DMS153 (cell line): ENCODE results near the gene TFEB.
"Not testable (repeated sequence)": the region's sequence is repeated elsewhere in the genome, so short reads cannot be mapped to it uniquely, and the experiment has no call there.

ENCODE experiments used
- DNase-seq: peaks from one replicate; lab custom pipeline; 2025; lab: John Stamatoyannopoulos, UW

The TFEB gene

DNA sequence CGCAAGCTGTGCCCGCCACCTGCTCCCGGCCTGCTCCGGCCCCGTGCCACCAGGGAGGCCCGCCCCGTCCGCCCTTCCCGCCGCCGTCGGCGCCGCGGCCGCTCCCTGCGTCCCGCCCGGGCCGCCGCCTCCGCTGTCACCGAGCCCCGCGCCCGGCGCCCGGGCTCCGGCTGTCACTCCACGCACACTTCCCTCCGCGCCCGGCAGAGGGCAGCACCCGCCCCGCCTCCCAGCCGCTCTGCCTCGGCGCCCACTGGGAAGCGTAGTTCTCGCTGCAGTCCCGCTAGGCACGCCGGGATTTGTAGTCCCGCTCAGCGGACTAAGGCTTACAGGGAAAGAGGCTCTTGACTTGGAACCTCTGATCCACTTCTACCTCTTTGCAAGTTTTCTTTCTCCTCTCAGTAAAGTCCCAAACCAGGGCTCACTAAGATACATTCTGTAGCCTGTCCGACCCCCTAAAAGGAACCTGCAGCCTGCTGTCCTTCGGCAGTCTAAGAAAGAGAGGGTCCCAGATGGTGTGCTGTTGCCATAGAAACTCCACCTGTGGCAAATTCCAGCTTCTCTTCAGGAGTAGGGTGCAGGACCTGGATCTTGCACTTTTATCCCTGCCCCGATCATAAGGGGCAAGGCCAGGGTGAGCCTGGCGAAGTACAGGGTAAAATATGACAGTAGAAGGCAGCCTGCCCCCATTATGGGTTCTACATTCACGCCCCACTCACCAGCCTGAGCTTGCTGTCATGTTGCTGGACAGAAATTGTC is at the start of gene TFEB:
Gene TFEB (minus strand): TSS at position 182 of the 759 bp plus-strand sequence. CDS start 44,395 bp downstream, outside the sequence.
- DNase-seq = peak; percentile 86

GRCh38 chr6:41784581-41785171 is 49.3 kb upstream of the TFEB start:
- DNase-seq = no peak

DNA sequence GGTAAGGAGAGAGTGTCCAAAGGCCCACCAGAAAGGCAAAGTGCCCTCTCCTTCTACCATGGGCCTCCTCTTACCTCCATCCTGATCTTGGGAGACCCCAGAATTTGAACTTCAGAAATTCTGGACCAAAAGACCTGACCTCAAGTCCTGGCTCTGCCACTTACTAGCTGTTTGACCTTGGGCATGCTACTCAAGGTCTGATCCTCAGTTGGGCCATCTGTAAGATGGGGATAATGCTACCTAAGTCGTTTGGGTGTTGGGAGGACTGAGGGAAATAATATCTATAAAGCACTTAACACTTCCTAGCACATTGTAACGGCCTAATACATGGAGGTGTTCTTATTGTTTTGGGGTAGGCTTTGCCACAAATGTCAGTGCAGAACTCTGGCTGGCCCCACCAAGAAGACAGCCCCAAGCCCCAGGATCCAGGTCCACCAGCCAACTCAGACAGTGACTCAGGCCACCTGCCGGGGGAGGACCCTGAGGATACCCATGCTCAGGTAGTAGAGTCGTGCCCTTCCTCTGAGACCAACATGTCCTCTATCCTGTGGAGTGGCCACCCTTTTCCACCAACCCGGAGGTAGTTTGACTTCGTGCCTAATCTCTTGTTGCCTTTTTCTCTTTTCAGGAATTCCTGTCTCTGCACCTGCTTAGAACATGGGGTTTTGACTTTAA is 47.8 kb upstream of the TFEB start:
- no peak for DNase-seq

DNA sequence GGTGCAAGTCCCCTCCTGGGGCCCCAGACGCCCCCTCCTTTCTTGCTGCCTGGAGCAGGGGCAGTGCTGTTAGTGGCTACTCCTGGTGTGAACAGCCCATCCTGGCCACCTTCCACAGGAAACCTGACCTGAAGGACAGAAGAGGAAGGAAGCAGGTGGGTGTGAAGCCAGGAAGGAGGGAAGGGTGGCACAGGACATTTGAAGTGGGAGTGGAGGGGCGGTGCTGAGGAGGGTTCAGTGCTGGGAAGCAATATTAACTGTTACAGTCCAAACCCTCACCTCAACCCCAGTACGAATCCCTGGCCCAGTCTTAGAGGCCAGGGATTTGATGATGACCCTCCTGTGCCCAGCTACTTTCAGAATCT is 45.9 kb upstream of the TFEB start:
- DNase-seq = no peak

DNA sequence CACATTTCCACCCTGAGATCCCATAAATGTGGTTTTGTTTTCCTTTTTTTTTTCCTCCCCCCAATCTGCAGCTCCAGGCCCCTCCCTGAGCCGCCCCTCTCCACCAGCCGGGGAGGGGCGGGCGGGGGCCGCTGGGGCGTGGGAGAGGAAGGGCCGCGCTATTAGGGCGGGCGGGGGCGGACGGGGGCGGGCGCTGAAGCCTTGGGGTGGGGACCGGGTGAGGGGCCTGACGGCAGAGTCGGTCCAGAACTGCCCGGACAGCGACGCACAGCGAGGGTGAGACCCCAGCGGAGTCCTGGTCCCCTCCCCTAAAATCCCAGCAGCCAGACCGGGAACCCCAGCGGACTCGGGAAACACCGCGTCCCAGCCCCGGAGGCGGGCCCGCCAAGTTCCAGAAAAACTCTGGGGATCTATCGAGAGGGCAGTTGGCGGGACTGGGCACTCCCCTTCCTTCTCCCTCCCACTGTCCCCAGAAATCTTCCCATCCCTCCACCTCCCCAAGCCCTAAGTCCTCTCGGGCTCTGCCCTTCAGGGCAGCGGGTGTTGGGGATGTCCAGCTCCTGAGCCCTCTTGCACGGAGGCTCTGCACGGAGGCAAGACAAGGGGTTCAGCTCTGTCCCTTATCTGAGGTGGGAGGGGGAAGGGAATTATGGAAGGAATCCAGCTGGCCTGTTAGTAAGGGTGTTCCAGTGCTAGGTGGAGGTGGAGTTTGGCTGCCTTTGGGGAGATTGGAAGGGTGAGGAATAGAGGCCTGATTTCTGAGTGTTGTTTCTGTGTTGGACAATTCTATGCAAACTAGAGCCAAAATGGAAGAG is 45.4 kb upstream of the TFEB start, which contains the start of gene PRICKLE4:
Gene PRICKLE4 (plus strand): TSS at position 232 of the 815 bp plus-strand sequence. CDS start 2,692 bp downstream, outside the sequence.
- no peak for DNase-seq

DNA sequence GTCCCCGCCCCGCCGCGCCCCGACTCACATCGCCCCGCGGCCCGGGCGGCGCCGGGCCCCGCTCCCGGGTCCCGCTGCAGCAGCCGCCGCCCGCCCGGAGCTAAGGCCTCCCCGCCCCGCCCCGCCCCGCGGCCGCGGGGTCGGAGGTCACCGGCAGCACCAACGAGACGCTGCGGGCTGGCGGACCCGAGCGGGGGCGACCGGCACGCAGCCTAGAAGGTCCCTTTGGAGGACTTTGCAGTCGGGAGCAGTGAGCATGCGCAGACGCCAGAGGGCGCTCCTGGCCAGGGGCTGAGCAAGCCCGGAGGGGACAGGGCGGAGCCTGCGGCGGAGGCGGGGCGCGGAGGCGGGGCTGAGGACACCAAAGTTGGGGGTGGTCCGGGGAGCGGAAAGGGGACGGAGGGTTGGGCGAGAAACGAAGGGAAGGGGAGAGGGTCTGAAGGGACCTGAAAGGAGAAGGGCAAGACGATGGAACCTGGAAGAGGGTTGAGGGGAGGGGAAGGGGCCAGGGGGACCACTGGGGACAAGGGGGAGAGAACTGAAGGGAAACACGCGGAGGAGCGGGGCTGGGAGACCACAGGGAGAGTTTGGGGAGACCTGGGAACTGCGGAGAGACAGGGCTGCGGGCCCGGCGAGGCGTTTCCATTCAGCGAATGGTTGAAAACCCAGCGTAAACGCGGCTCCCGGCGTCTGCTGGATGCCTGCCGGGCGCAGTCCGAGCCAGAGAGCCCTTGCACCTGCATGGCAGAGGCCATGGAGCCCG is 44.6 kb upstream of the TFEB start, which contains the start of gene FRS3:
Gene FRS3 (minus strand): TSS at position 113 of the 763 bp plus-strand sequence. CDS start 2,913 bp downstream, outside the sequence.
- peak; percentile 86 for DNase-seq

DNA sequence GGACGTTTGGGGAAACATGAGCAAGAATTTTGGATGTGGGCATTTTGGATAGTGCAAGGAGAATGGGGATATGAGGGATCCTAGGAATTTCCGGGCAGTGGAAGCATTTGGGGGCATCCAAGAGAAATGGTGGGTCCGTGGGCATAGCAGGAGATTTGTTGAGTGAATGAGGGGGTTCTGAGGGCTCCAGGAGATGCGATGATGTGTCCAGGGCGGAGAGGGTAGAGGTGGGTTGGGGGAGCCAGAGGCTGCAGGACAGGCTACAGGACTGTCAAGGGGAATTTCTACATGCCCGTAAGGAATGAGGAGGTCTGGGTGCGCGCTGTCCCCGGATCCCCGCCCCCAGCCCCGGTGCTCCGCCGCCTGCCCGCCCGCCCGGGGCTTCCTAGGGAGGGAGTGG is 43.9 kb upstream of the TFEB start:
- no peak for DNase-seq

DNA sequence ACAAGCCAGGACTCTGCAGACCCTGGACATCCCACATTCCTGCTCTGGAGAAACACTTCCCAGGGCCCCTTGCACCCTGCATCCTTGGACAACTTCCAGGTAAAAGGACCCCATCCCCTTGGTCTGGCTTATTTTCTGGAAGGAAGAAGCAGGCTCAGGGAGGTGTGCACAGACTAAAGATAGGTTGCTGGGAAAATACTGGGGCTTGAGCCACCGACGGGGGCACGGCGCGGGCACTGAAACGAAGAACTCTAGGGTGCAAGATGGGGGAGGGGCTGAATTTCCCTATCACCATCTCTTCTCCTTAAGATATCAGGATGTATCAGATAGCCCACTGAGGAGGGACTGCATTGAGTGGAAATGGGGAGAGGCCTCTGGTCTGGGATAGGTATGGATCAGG is 43.5 kb upstream of the TFEB start:
- no peak for DNase-seq

DNA sequence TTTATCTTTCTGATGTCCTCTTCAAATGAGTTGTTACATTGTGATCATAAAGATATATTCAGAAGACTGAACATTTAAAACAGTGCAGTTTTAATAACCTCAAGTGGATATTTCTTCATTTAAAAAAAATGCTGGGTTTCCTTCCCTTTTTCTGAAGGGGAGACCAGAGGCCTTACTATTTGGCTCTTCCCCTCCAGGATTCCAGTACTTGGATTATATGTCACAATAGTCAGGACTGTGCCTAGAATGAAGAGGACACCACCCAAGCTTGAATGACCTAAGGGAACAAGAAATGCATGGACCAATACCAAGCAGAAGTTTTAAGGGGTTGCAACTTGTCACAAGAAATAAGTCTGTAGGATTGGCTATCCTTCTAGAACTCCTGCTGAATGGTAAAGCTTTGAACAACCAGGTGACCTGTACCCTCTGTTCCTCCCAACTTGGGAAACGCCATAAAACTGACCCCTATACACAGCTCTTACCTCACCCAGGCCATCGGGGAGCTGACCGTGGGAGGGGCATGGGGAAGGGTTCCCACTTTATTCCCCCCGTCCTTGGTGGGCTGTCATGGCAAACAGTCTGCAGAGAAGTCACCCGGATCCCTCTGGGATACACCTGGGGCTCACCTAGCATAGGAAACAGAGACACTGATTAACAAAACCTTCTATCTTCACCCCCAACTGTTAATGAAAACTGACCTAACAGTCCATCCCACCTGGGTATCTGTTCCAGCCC is 42.3 kb upstream of the TFEB start:
- DNase-seq = no peak

- no peak for DNase-seq
These were observed 40.0 kb upstream of the TFEB start for GRCh38 chr6:41775293-41775882.

DNA sequence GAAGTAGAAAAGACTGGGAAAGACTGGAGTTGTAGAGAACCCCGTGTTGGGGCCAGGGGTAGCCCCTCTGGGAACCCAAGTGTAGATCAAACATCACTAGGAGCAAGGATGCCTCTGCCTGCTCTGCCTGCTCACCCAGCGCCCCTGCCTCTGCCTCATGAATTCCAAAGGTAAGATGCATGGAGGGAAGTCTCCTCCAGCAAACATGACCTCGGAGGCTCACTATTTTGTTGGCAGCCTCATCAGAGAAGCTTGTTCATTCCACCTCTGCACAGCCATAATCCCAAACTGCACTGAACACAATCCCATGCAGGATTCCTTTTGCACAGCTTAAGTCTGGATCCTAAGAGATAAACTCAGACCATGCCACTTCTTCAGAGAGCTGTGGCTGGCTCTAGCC is 39.4 kb upstream of the TFEB start:
- no peak for DNase-seq

- no peak for DNase-seq
These were observed 35.9 kb upstream of the TFEB start for GRCh38 chr6:41771058-41771983.

DNA sequence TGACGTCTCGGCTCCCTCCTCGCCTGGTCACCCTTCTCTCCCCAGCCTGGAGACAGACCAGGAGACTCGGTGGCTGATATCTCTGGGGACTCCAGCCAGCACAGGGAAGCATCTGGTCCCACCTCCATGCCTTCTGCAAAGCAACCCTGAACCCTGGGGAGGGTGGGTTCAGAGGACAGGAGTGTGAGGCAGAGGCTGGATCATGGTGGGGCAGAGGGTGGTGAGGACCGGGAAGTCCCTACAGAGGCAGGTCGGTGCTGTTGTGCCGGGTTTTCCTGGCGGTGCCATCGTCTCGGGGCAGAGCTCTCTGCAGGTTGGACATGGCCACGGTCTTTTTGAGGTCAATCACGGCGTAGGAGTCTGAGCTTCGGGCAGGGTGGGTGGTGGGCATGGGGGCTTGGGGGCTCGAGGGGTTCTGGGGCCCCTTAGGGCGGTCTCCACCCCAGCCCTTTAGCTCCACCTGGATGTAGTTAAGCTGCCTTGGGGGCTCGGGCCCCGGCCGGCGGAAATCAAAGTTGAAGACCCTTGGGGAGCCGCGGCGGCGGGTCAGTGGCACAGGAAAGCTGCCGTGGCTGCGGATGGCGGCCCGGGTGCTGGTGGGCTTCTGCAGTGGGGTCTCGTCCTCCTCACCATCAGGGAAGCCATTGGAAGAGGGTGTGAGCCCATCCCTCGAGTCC is 35.1 kb upstream of the TFEB start:
- DNase-seq = no peak

DNA sequence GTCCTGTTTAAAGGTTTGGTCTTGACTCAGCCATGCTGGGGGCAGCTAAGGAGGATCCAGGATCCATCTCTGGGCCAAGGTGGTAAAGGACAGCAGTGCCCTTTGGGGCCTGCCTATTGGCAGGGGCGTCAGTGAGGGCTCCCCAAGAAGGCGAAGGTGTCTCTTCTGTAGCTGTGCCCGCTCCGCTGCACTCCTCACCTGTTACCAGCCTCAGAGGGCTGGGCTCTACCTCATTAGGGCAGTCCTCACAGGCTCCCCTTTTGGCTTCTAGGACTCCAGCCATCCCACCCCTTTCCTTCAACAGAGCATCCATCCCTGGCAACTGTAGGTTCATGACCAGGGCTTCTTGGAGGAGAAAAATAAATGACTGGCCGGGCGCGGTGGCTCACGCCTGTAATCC is 34.0 kb upstream of the TFEB start:
- no peak for DNase-seq

DNA sequence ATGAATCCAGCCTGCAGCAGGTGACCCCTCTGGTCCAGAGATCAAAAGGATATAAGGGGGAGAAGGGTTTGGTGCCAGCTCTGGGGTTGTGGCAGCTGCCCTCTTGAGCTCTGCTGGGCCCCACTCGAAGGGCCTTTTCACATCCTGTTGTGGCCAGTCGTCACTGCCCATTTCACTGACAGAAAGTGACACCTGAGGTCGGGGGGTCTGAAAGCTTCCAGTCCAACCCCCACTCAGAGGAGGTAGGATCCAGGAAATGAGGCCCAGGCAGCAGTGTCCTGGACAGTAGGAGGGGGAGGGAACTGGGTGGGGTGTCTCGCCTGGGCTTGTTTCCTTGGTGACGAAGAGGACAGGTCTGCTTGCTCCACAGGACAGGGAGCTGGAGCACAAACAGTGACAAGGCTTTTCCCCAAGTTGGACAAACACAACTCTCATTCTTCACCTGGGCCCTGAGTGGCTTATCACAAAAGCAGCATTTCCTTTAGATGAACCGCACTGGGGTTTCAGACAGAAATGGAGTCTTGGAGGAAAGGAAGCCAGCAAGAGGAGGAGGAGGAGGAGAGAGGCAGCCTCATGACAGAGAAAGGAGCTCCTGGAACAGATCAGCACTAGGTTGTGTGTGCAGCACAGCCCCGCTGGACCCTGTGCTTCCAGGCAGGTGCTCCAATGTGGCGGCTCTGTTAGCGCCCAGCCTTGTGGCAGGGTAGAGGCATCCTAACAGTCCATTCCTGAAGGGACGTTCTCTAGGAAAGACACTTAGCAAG is 33.3 kb upstream of the TFEB start:
- peak; percentile 9 for DNase-seq

DNA sequence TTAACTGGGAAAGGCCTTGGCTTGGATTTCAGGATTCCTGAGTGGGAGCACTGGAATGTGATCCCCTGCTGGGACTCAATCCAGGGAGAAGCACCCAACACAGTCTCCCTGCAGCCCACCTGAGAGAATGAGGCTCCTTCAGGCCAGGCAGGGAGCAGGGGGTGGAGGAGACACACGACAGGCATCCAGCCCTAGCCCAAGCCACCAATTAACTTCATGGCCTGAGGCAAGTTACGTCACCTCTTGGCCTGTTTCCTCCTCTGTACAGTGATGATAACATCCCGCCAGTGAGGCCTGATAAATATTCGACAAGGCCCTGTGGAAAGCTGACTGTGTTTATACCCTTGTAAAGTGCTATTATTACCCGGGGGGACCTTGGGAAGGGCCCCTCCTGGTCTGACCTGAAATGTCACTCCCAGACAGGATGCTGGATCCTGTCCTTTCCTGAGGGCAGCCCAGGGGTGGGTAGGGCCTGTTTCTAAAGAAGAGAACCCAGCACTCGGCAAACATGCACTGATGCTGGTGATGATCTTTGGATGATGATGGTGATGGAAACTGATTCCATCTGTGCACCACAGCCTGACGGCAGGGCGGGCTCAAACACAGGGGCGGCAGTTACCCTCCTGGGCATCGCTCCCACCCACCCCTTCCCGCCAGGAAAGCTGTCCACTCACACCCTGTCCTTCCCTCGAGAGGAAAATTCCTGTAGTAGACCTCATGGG is 31.9 kb upstream of the TFEB start:
- DNase-seq = peak; percentile 34

DNA sequence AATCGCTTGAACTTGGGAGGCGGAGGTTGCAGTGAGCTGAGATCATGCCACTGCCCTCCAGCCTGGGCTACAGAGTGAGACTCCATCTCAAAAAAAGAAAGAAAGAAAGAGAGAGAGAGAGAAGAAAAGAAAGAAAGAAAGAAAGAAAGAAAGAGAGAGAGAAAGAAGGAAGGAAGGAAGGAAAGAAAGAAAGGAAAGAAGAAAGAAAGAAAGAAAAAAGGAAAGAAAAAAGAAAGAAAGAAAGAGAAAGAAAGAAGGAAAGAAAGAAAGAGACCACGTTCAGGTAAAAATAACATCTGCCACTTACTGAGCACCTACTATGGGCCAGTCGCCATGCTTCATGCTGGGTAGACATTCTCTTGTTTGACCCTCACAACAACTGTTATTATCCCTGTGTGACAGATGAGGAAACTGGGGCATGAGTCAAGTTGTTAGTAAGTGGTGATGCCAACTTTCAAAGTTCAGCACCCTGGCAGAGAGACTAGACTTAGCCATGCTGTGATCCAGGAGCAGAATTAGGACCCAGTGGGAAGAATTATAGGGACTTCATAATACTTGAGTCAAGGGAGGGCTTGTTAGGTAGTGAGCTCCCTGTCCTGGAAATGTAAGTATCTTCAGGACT is 30.7 kb upstream of the TFEB start:
- not testable (repeated sequence) for DNase-seq
